22Rv1 (cell line): ENCODE results near the gene RNPEPL1.
"Not testable (repeated sequence)": the region's sequence is repeated elsewhere in the genome, so short reads cannot be mapped to it uniquely, and the experiment has no call there.

ENCODE experiments used
- H3K27ac ChIP-seq: fragments of 450-650 bp; 2 replicates; pipeline ENCODE4 v1.5.1; 2017
- ZFX ChIP-seq: fragments of 450-650 bp; IDR thresholded peaks from 2 replicates; pipeline ENCODE4 v1.6.1; 2017; ENCODE audit warnings: antibody characterized with exemption, borderline replicate concordance
- TF ChIP-seq, protein P1 (sequence below): fragments of 450-650 bp; IDR thresholded peaks from 2 replicates; pipeline ENCODE4 v1.5.1; 2017; ENCODE audit warnings: mild to moderate bottlenecking

The RNPEPL1 gene

GRCh38 chr2:240529344-240529999, 38.8 kb upstream of the RNPEPL1 start:
- TF ChIP-seq, protein P1, sequence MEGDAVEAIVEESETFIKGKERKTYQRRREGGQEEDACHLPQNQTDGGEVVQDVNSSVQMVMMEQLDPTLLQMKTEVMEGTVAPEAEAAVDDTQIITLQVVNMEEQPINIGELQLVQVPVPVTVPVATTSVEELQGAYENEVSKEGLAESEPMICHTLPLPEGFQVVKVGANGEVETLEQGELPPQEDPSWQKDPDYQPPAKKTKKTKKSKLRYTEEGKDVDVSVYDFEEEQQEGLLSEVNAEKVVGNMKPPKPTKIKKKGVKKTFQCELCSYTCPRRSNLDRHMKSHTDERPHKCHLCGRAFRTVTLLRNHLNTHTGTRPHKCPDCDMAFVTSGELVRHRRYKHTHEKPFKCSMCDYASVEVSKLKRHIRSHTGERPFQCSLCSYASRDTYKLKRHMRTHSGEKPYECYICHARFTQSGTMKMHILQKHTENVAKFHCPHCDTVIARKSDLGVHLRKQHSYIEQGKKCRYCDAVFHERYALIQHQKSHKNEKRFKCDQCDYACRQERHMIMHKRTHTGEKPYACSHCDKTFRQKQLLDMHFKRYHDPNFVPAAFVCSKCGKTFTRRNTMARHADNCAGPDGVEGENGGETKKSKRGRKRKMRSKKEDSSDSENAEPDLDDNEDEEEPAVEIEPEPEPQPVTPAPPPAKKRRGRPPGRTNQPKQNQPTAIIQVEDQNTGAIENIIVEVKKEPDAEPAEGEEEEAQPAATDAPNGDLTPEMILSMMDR = no peak
- TF ChIP-seq ZFX = no peak
- no peak overlapping the region for H3K27ac ChIP-seq

DNA sequence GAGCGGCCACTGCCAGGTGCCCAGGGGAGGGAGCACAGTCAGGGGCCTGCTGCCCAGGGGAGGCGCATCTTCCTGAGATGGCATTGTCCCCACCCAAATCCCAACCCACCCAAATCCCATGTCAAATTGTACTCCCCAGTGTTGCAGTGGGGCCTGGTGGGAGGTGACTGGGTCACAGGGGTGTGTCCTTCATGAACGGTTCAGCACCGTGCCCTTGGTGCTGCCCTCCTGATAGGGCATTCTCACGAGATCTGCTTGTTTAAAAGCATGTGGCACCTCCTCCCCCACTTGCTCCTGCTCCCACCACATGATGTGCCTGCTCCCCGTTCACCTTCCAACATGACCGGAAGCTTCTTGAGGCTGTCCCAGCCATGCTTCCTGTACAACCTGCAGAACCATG, 38.1 kb upstream of the RNPEPL1 start:
- TF ChIP-seq, protein P1 = no peak
- TF ChIP-seq ZFX = no peak
- H3K27ac ChIP-seq = no peak overlapping the region

GRCh38 chr2:240531038-240531437, 37.2 kb upstream of the RNPEPL1 start:
- no peak overlapping the region for H3K27ac ChIP-seq

DNA sequence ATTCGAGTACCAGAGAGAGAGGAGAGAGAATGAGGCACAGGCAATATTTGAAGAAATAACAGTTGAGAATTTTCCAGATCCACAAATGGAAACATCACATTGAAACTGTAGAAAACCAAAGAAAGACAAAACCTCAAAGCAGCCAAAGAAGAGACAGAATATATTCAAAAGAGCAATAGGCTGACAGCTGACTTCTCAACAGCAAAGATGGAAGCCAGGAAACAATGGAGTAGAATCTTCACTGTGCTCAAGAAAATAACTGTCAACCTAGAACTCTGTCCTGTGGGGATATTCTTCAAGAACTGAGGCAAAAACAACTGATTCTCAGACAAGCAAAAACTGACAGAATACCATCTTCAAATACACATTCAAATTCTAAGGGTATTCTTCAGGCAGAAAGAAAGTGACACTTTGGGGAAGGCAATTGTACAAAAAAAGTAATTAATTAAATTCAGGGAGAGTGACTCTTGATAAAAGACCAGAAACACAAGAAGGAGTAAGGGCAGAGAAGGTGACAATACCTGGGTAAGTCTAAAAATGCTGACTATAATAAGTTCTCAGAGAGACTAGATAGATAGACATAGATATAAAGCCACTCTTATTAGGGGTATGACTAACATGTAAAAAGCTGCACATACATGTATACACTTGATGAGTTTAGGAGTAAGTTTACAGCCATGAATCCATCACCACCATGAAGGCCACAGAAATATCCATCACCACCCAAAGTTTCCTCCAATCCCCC, 36.1 kb upstream of the RNPEPL1 start:
- TF ChIP-seq ZFX = no peak
- TF ChIP-seq, protein P1 = no peak
- H3K27ac ChIP-seq = no peak overlapping the region

More at GRCh38 chr2:240531038-240531437, 37.2 kb upstream of the RNPEPL1 start:
- TF ChIP-seq, protein P1 = no peak
- TF ChIP-seq ZFX = no peak

- H3K27ac ChIP-seq = no peak overlapping the region
- TF ChIP-seq ZFX = no peak
These were observed 30.1 kb upstream of the RNPEPL1 start for GRCh38 chr2:240538031-240538780.

- H3K27ac ChIP-seq = not testable (repeated sequence)
These were observed 29.2 kb upstream of the RNPEPL1 start for GRCh38 chr2:240539101-240539500.

DNA sequence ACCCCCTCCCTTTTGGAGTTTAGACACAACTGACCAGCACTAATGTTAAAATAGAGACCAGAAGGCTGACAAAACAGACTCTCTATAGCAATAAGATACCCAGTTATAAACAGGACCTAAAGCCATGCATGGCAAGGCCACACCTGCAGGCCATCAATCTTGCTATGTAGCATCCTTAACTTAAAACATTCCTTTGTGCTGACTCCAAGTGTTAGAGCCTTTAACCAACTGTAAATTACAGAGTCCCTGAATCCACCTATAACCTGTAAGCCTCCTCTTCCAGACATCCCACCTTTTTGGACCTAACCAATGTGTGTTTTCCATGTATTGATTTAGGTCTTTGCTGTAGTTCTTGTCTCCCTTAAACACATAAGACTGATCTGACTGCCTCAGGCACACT, 28.4 kb upstream of the RNPEPL1 start:
- H3K27ac ChIP-seq = no peak overlapping the region
- TF ChIP-seq ZFX = no peak
- TF ChIP-seq, protein P1 = no peak

GRCh38 chr2:240551288-240551687, 17.0 kb upstream of the RNPEPL1 start:
- TF ChIP-seq, protein P1 = no peak
- no peak for TF ChIP-seq ZFX
- no peak overlapping the region for H3K27ac ChIP-seq
